Measurements from ENCODE around the gene PCDH9. TPM values are rescaled to one million over a fixed set of nuclear protein-coding genes. Genes with fewer than 3 reads are reported as not detected.

The PCDH9 gene
- total RNA-seq, 1 donor from 2014 or later: 33.8 TPM

DNA sequence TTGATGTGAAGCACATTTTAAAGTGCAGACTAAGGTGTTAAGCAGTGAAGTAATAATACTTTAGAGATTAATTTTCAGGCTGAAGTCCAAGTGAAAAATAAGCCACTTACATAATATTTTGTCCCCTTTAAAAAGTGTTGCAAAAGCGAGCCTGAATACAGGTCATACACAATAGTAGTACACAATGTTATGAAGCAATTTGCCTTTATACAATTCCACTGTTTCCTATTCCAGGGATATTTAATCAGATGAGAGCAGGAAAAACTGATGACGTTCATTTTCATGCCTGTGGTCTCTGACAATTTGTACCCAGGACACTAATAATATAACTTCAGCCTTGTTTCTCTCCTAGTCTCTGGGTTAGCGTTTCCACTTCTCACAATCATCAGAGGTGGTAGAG lies 916.7 kb downstream of the PCDH9 start:
- Mint-ChIP-seq H3K27ac (ENCODE audit: unreplicated experiment) (peak overlapping the region; percentile 91), H3K36me3 (ENCODE audit: unreplicated experiment) (peaks cover 3% of the 10 kb centered on the region), H3K9me3 (ENCODE audit: unreplicated experiment) (peaks cover 7% of the 10 kb centered on the region), H3K4me3 (ENCODE audit: unreplicated experiment) (no peak overlapping the region), H3K4me1 (ENCODE audit: unreplicated experiment) (peaks cover 54% of the 10 kb centered on the region), H3K27me3 (ENCODE audit: unreplicated experiment) (no peaks in the 10 kb centered on the region)
- TF ChIP-seq, protein P1, sequence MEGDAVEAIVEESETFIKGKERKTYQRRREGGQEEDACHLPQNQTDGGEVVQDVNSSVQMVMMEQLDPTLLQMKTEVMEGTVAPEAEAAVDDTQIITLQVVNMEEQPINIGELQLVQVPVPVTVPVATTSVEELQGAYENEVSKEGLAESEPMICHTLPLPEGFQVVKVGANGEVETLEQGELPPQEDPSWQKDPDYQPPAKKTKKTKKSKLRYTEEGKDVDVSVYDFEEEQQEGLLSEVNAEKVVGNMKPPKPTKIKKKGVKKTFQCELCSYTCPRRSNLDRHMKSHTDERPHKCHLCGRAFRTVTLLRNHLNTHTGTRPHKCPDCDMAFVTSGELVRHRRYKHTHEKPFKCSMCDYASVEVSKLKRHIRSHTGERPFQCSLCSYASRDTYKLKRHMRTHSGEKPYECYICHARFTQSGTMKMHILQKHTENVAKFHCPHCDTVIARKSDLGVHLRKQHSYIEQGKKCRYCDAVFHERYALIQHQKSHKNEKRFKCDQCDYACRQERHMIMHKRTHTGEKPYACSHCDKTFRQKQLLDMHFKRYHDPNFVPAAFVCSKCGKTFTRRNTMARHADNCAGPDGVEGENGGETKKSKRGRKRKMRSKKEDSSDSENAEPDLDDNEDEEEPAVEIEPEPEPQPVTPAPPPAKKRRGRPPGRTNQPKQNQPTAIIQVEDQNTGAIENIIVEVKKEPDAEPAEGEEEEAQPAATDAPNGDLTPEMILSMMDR (IDR thresholded peaks at IDR 0.05): no peak
- DNase-seq (ENCODE audit: extremely low spot score, unreplicated experiment): no peak

DNA sequence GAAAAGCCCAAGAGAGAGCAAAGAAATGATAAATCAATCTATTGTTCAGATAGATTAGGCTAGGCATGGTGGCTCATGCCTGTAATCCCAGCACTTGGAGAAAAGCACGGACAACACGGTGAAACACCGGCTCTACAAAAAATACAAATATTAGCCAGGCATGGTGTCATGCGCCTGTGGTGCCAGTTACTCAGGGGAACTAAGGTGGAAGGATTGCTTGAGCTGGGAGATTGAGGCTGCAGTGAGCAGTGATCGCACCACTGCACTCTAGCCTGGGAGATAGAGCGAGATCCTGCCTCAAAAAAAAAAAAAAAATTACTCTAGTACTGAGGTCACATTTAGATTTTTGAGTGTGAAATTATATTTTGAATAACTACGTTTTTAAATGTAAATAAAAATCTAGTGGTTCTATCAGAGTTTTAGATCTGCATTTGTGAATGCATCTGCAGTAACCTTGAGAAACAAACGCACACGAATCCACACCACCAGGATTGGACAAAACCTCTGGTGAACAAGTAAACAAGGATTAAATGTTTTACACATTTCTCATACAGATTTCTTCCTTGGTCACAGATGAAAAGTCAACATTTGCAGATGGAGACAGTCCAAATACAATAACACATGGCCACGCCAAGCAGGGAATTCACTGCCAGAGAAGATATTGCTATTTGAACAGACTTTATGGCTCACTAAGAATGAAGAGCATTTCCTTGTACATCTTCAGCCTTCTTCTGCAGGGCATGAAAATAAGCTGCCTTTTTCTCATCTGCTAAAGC lies 917.6 kb downstream of the PCDH9 start:
- H3K4me3 Mint-ChIP-seq (ENCODE audit: unreplicated experiment): peak overlapping the region; percentile 46
- no peak for DNase-seq (ENCODE audit: extremely low spot score, unreplicated experiment)
- H3K27ac Mint-ChIP-seq (ENCODE audit: unreplicated experiment): peak overlapping the region; percentile 91
- peaks cover 54% of the 10 kb centered on the region for H3K4me1 Mint-ChIP-seq (ENCODE audit: unreplicated experiment)
- peaks cover 7% of the 10 kb centered on the region for H3K9me3 Mint-ChIP-seq (ENCODE audit: unreplicated experiment)
- TF ChIP-seq, protein P1 (IDR thresholded peaks at IDR 0.05): no peak
- H3K27me3 Mint-ChIP-seq (ENCODE audit: unreplicated experiment): no peaks in the 10 kb centered on the region
- peaks cover 3% of the 10 kb centered on the region for H3K36me3 Mint-ChIP-seq (ENCODE audit: unreplicated experiment)

DNA sequence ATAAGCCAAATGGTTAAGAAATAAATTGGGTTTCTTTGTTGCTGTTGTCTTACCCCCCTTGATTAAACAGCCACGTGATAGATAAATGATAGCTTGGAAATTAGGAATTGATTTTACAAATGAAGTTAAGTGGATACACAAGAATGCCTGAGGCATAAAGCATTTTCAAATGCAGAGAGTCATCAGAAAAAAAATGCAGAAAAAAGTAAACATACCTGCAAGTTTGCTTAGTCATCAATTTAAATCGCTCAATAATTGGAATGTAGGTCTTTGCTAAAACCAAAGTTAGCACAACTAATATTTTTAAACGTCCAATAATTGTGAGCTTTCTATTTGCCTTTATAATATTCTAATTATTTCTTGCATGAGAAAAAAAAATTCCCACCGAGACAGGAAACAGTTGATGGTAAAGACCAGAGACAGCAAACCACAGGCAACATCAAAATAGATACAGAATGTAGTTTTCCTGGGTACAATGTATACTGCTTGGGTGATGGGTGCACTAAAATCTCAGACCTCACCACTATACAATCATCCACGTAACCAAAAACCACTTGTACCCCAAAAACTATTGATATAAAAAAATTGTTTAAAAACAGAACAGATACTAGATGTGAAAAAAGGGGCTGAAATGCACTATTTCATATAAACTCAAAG lies 924.0 kb downstream of the PCDH9 start:
- H3K4me3 Mint-ChIP-seq (ENCODE audit: unreplicated experiment): no peak overlapping the region
- H3K27me3 Mint-ChIP-seq (ENCODE audit: unreplicated experiment): no peaks in the 10 kb centered on the region
- H3K27ac Mint-ChIP-seq (ENCODE audit: unreplicated experiment): no peak overlapping the region

DNA sequence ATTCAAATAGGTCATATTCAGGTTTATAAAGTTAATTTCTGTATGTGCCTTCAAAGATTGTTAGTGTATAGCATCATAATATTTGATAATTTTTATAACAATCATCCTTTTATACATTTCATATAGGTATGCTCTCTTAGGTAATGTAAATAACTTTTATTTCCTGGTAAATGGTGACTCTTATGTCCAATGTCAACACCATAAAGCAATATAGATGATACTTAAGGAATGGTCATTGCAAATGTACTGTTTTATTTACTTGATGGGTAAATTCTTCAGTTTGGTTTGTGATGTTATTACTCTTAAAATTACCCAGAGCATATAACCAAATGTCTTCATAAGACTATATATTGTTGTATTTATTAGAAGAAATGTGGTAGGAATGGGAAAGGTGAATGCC lies 928.7 kb downstream of the PCDH9 start:
- Mint-ChIP-seq H3K4me3 (ENCODE audit: unreplicated experiment) (no peak overlapping the region), H3K36me3 (ENCODE audit: unreplicated experiment) (peaks cover 11% of the 10 kb centered on the region), H3K27ac (ENCODE audit: unreplicated experiment) (no peak overlapping the region), H3K4me1 (ENCODE audit: unreplicated experiment) (peaks cover 10% of the 10 kb centered on the region), H3K27me3 (ENCODE audit: unreplicated experiment) (no peaks in the 10 kb centered on the region), H3K9me3 (ENCODE audit: unreplicated experiment) (peaks cover 10% of the 10 kb centered on the region)
- DNase-seq (ENCODE audit: extremely low spot score, unreplicated experiment): no peak
- TF ChIP-seq, protein P1 (IDR thresholded peaks at IDR 0.05): no peak

More for the DNA sequence above, 924.0 kb downstream of the PCDH9 start:
- no peaks in the 10 kb centered on the region for H3K9me3 Mint-ChIP-seq (ENCODE audit: unreplicated experiment)
- DNase-seq (ENCODE audit: extremely low spot score, unreplicated experiment): no peak
- H3K4me1 Mint-ChIP-seq (ENCODE audit: unreplicated experiment): peaks cover 26% of the 10 kb centered on the region
- H3K36me3 Mint-ChIP-seq (ENCODE audit: unreplicated experiment): peaks cover 1% of the 10 kb centered on the region
- TF ChIP-seq, protein P1 (IDR thresholded peaks at IDR 0.05): no peak

DNA sequence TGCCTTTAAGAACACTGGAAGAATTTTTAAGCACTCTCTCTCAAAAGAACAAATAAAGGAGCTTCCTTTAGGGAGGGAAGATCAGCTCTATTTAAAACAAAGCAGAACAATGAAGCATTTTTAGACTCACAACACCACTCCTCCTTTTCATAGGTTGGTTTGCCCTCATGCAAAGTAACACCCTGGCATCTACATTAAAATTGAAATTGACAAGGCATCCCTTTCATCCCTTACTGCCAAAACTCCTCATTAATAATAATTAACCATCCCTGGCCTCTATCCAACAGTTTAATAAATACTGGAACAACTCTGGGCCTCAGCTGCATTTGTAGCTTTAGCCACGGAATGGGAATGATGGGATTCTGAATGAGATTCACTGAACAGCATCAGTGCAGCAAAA lies 929.1 kb downstream of the PCDH9 start:
- peaks cover 14% of the 10 kb centered on the region for H3K9me3 Mint-ChIP-seq (ENCODE audit: unreplicated experiment)
- TF ChIP-seq, protein P1 (IDR thresholded peaks at IDR 0.05): no peak
- no peaks in the 10 kb centered on the region for H3K27me3 Mint-ChIP-seq (ENCODE audit: unreplicated experiment)
- no peak for DNase-seq (ENCODE audit: extremely low spot score, unreplicated experiment)
- H3K27ac Mint-ChIP-seq (ENCODE audit: unreplicated experiment): no peak overlapping the region
- H3K4me1 Mint-ChIP-seq (ENCODE audit: unreplicated experiment): peaks cover 6% of the 10 kb centered on the region
- H3K36me3 Mint-ChIP-seq (ENCODE audit: unreplicated experiment): peaks cover 16% of the 10 kb centered on the region
- no peak overlapping the region for H3K4me3 Mint-ChIP-seq (ENCODE audit: unreplicated experiment)
